ENCODE results near the gene INTS7. TPM values are rescaled to one million over a fixed set of nuclear protein-coding genes. Genes with fewer than 3 reads are reported as not detected.

INTS7 gene, protein sequence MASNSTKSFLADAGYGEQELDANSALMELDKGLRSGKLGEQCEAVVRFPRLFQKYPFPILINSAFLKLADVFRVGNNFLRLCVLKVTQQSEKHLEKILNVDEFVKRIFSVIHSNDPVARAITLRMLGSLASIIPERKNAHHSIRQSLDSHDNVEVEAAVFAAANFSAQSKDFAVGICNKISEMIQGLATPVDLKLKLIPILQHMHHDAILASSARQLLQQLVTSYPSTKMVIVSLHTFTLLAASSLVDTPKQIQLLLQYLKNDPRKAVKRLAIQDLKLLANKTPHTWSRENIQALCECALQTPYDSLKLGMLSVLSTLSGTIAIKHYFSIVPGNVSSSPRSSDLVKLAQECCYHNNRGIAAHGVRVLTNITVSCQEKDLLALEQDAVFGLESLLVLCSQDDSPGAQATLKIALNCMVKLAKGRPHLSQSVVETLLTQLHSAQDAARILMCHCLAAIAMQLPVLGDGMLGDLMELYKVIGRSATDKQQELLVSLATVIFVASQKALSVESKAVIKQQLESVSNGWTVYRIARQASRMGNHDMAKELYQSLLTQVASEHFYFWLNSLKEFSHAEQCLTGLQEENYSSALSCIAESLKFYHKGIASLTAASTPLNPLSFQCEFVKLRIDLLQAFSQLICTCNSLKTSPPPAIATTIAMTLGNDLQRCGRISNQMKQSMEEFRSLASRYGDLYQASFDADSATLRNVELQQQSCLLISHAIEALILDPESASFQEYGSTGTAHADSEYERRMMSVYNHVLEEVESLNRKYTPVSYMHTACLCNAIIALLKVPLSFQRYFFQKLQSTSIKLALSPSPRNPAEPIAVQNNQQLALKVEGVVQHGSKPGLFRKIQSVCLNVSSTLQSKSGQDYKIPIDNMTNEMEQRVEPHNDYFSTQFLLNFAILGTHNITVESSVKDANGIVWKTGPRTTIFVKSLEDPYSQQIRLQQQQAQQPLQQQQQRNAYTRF
- total RNA-seq = 10 to 100 TPM; 11.0 to 18.5 TPM

DNA sequence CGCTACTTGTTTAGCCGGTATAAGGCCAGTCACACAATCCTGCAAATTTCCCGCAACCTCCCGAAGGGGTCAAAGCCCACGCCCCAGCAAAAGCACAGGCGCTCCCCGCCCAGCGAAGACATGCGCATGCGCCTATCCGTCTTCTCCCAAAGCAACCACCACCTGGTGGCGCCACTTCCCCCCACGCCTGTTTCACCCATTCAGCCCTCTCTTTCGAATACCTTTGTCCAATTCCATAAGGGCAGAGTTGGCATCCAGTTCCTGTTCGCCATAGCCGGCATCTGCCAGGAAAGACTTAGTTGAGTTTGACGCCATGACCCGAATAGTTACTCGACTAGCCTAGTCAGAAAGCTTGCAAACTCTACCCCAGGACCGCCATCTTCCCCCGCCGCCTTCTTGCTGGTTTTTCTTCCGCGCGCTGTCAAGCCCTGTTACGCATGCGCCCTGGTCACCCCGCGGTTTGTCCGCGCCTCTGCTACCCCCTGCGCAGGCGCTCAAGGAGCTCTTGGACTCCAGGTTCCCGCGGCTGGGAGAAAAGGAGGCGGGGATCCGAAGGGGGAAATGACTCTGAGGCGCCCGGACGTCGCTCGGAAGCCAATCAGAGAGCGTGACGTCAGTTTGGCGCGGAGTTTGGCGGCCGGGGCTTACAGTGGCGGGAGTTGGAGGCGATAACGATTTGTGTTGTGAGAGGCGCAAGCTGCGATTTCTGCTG is at the start of gene INTS7, which contains the start of gene DTL:
Gene INTS7, minus strand, starts transcription at position 435 of the 712 bp plus-strand sequence. Its CDS starts 120 bp downstream, at position 315.
Gene DTL, plus strand, starts transcription at position 626 of the 712 bp plus-strand sequence. CDS start 143 bp downstream, outside the sequence.
- intact Hi-C loops (cut with DNase I) = loop anchor here (10.0 kb wide), 1 partner anchor 210 kb away; no protein-coding TSS in a partner anchor
- Histone ChIP-seq H3K27ac (peak within 1 kb of the TSS; percentile 92), H3K4me1 (peaks cover 6% of the 10 kb centered on the region), H3K9me3 (no peaks in the 10 kb centered on the region), H3K27me3 (no peaks in the 10 kb centered on the region), H3K4me3 (peak within 1 kb of the TSS; percentile 66), H3K9ac (ENCODE audit: low read depth in 2 of 2, low read length in 2 of 2) (peak within 1 kb of the TSS; percentile 63 to 74), H3K36me3 (no peaks in the 10 kb centered on the region)
- peak; percentile 99 for DNase-seq
- TF ChIP-seq, protein P1, sequence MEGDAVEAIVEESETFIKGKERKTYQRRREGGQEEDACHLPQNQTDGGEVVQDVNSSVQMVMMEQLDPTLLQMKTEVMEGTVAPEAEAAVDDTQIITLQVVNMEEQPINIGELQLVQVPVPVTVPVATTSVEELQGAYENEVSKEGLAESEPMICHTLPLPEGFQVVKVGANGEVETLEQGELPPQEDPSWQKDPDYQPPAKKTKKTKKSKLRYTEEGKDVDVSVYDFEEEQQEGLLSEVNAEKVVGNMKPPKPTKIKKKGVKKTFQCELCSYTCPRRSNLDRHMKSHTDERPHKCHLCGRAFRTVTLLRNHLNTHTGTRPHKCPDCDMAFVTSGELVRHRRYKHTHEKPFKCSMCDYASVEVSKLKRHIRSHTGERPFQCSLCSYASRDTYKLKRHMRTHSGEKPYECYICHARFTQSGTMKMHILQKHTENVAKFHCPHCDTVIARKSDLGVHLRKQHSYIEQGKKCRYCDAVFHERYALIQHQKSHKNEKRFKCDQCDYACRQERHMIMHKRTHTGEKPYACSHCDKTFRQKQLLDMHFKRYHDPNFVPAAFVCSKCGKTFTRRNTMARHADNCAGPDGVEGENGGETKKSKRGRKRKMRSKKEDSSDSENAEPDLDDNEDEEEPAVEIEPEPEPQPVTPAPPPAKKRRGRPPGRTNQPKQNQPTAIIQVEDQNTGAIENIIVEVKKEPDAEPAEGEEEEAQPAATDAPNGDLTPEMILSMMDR (IDR thresholded peaks at IDR 0.05) = peak; percentile 91

DNA sequence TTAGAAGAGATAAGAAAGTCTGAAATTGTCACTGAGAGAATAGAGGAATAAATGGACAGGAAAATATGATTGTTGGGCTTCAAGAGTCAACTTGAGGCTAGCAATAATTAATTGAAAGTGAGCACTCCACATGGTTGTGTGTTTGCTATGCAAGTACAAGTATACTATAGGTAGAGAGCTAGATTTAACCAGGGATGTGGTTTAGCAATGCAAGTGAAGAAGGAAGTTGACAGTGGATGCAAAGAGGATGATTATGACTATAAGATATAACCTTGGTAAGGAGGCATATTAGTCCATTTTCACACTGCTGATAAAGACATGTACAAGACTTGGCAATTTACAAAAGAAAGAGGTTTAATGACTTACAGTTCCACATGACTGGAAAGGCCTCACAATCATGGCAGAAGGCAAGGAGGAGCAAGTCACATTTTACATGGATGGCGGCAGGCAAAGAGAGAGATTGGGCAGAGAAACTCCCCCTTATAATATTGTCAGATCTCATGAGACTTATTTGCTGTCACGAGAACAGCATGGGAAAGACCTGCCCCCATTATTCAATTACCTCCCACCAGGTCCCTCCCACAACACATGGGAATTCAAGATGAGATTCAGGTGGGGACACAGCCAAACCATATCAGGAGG is 47.5 kb upstream of the INTS7 start:
- Histone ChIP-seq H3K27me3 (no peaks in the 10 kb centered on the region), H3K4me3 (no peak overlapping the region), H3K27ac (no peak overlapping the region), H3K9ac (ENCODE audit: low read depth in 2 of 2, low read length in 2 of 2) (no peak overlapping the region), H3K9me3 (no peaks in the 10 kb centered on the region), H3K36me3 (no peaks in the 10 kb centered on the region), H3K4me1 (no peaks in the 10 kb centered on the region)
- no peak for DNase-seq
- intact Hi-C loops (cut with DNase I) = no loop called here
- TF ChIP-seq, protein P1 (IDR thresholded peaks at IDR 0.05) = no peak

DNA sequence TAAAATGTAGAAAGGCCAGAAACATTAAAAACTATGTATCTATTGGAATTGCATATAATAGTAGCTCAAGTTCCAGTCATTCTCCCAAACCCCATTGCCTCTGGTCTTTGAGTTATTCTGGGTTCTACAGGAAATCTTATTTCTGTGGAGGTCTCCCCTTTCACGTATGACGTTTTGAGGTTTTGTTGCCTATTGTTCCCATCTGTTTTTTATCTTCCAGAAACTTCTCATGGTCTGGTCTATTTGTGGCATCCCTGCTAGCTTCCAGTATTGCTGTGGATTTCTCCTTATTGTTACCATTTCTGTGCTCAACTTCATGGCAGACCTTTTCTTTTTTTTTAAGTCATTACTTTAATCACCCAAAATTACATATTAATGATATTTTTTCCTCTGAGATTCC is 43.5 kb upstream of the INTS7 start:
- TF ChIP-seq, protein P1 (IDR thresholded peaks at IDR 0.05) = no peak
- Histone ChIP-seq H3K9ac (ENCODE audit: low read depth in 2 of 2, low read length in 2 of 2) (no peak overlapping the region), H3K9me3 (no peaks in the 10 kb centered on the region), H3K36me3 (no peaks in the 10 kb centered on the region), H3K27ac (no peak overlapping the region), H3K4me1 (no peaks in the 10 kb centered on the region), H3K4me3 (no peak overlapping the region), H3K27me3 (no peaks in the 10 kb centered on the region)
- no peak for DNase-seq
- intact Hi-C loops (cut with DNase I) = no loop called here

DNA sequence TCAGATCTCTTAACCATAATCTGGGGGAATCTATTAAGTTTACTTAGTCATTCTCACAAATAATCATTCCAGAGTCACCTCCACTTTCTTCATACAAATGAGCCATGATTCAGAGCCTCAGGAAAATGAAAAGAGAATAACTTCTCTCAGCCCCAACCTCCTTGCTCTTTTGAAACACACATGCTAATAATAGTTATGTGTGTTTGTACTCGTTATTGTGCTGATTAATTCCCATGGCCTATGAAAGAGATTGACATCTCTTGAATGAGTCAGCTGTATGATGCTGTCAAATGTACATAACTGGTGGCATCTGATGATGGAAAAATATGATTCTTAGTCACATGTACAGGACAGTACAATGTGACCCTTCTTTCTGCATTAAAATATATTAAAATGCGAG is 41.7 kb upstream of the INTS7 start:
- Histone ChIP-seq H3K27ac (no peak overlapping the region), H3K27me3 (no peaks in the 10 kb centered on the region), H3K9me3 (no peaks in the 10 kb centered on the region), H3K4me1 (no peaks in the 10 kb centered on the region), H3K36me3 (no peaks in the 10 kb centered on the region), H3K4me3 (no peak overlapping the region), H3K9ac (ENCODE audit: low read depth in 2 of 2, low read length in 2 of 2) (no peak overlapping the region)
- no peak for DNase-seq
- intact Hi-C loops (cut with DNase I) = no loop called here
- TF ChIP-seq, protein P1 (IDR thresholded peaks at IDR 0.05) = no peak

All from colonic mucosa (tissue), 4 donors.